Astrocyte (in vitro differentiated cells and primary cell): ENCODE results near the gene OR11H7. TPM values are rescaled to one million over a fixed set of nuclear protein-coding genes. Genes with fewer than 3 reads are reported as not detected.

Experiments used
- DNase-seq: peaks from one replicate; pipeline ENCODE4 v3.0.0-alpha.2; 2010; ENCODE audit warnings: low read depth
- FAIRE-seq: peaks from 2 replicates; lab custom pipeline; 2011; peaks lifted over from hg19 to GRCh38; lab: Jason Lieb, UNC
- H2AFZ ChIP-seq: 2 replicates; pipeline ENCODE4 v1.6.0; 2012; ENCODE audit warnings: low read depth, low read length, inconsistent platforms
- H3K27ac ChIP-seq: 2 replicates; pipeline ENCODE4 v1.5.1; 2011; ENCODE audit warnings: low read depth, low read length, inconsistent platforms
- H3K27me3 ChIP-seq: 2 replicates; pipeline ENCODE4 v1.6.0; 2011; ENCODE audit warnings: low read length, inconsistent platforms; ENCODE audit not compliant: insufficient read depth
- H3K36me3 ChIP-seq: 2 replicates; pipeline ENCODE4 v1.5.1; 2011; ENCODE audit warnings: low read length, inconsistent platforms; ENCODE audit not compliant: insufficient read depth
- H3K4me1 ChIP-seq: 2 replicates; pipeline ENCODE4 v1.5.1; 2011; ENCODE audit warnings: low read length, inconsistent platforms; ENCODE audit not compliant: insufficient read depth
- H3K4me2 ChIP-seq: 2 replicates; pipeline ENCODE4 v1.6.0; 2012; ENCODE audit warnings: low read length, inconsistent platforms
- H3K4me3 ChIP-seq: 2 replicates; pipeline ENCODE4 v1.5.1; 2011; ENCODE audit warnings: low read depth, mild to moderate bottlenecking, low read length, inconsistent platforms; ENCODE audit not compliant: insufficient read depth
- H3K79me2 ChIP-seq: 2 replicates; pipeline ENCODE4 v1.6.0; 2012; ENCODE audit warnings: mild to moderate bottlenecking, low read length, inconsistent platforms; ENCODE audit not compliant: insufficient read depth
- H3K9ac ChIP-seq: 2 replicates; pipeline ENCODE4 v1.6.0; 2012; ENCODE audit warnings: mild to moderate bottlenecking, low read length, inconsistent platforms
- H3K9me3 ChIP-seq: 2 replicates; pipeline ENCODE4 v1.5.1; 2012; ENCODE audit warnings: low read depth, mild to moderate bottlenecking, low read length, inconsistent platforms; ENCODE audit not compliant: insufficient read depth
- H4K20me1 ChIP-seq: 2 replicates; pipeline ENCODE4 v1.6.0; 2012; ENCODE audit warnings: low read length, inconsistent platforms; ENCODE audit not compliant: insufficient read depth
- H3K27ac Mint-ChIP-seq: one replicate; pipeline ENCODE4 v1.8.0; 2021; ENCODE audit warnings: mild to moderate bottlenecking, mixed read lengths; ENCODE audit not compliant: unreplicated experiment
- H3K27me3 Mint-ChIP-seq: one replicate; pipeline ENCODE4 v1.8.0; 2021; ENCODE audit warnings: low read depth, mixed read lengths; ENCODE audit not compliant: unreplicated experiment
- H3K36me3 Mint-ChIP-seq: one replicate; pipeline ENCODE4 v1.8.0; 2021; ENCODE audit warnings: low read depth, mixed read lengths; ENCODE audit not compliant: unreplicated experiment
- H3K4me1 Mint-ChIP-seq: one replicate; pipeline ENCODE4 v1.8.0; 2021; ENCODE audit warnings: low read depth, mixed read lengths; ENCODE audit not compliant: unreplicated experiment
- H3K4me3 Mint-ChIP-seq: one replicate; pipeline ENCODE4 v1.8.0; 2021; ENCODE audit warnings: mild to moderate bottlenecking, moderate library complexity, mixed read lengths; ENCODE audit not compliant: unreplicated experiment
- H3K9me3 Mint-ChIP-seq: one replicate; pipeline ENCODE4 v1.8.0; 2021; ENCODE audit warnings: mild to moderate bottlenecking, mixed read lengths; ENCODE audit not compliant: unreplicated experiment
- EZH2 ChIP-seq: IDR thresholded peaks from 2 replicates; pipeline ENCODE4 v1.6.1; 2012; ENCODE audit warnings: mild to moderate bottlenecking, low read length, inconsistent platforms; ENCODE audit not compliant: insufficient read depth
- total RNA-seq: library from RNA; stranded (reverse); gene quantifications from 2 replicates; pipeline ENCODE4 v1.2.1, GENCODE V29; 2021
- TF ChIP-seq, protein P1 (sequence below): IDR thresholded peaks from 2 replicates; pipeline ENCODE4 v1.5.1; 2011; ENCODE audit warnings: low read depth, mild to moderate bottlenecking, inconsistent platforms, low read length, moderate library complexity; ENCODE audit not compliant: insufficient read depth

OR11H7 gene
- total RNA-seq, 1 donor from 2014 or later, result not detected

DNA sequence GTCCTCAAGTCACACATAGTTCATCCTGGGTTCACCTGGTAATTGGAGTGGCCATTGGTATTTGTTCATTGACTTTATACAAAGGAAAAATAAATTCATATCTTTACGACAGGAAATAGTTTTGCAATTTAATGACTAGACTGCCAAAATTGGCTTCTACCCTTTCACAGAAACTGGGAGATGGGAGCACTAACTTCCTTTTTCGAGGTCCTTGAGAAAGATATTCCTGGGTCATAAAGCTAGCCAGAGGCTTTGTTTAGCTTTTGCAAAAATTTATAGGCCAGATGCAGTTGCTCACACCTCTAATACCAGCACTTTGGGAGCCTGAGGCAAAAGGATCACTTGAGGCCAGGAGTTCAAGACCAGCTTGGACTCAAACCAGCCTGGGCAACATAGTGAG is 48.3 kb upstream of the OR11H7 start:
- TF ChIP-seq, protein P1, sequence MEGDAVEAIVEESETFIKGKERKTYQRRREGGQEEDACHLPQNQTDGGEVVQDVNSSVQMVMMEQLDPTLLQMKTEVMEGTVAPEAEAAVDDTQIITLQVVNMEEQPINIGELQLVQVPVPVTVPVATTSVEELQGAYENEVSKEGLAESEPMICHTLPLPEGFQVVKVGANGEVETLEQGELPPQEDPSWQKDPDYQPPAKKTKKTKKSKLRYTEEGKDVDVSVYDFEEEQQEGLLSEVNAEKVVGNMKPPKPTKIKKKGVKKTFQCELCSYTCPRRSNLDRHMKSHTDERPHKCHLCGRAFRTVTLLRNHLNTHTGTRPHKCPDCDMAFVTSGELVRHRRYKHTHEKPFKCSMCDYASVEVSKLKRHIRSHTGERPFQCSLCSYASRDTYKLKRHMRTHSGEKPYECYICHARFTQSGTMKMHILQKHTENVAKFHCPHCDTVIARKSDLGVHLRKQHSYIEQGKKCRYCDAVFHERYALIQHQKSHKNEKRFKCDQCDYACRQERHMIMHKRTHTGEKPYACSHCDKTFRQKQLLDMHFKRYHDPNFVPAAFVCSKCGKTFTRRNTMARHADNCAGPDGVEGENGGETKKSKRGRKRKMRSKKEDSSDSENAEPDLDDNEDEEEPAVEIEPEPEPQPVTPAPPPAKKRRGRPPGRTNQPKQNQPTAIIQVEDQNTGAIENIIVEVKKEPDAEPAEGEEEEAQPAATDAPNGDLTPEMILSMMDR, result no peak
- no peak for TF ChIP-seq EZH2
- no peak overlapping the region for H3K9ac ChIP-seq
- FAIRE-seq (no peak), DNase-seq (no peak)
- Mint-ChIP-seq H3K9me3 (peaks cover 7% of the 10 kb centered on the region), H3K36me3 (no peaks in the 10 kb centered on the region), H3K27me3 (no peaks in the 10 kb centered on the region), H3K4me1 (no peaks in the 10 kb centered on the region), H3K27ac (no peak overlapping the region), H3K4me3 (no peak overlapping the region)
- no peak overlapping the region for H3K27ac ChIP-seq
- H3K79me2 ChIP-seq, result no peaks in the 10 kb centered on the region
- no peaks in the 10 kb centered on the region for H3K4me1 ChIP-seq
- no peaks in the 10 kb centered on the region for H3K27me3 ChIP-seq
- H3K9me3 ChIP-seq, result peaks cover under 1% of the 10 kb centered on the region
- H3K36me3 ChIP-seq, result no peaks in the 10 kb centered on the region
- H2AFZ ChIP-seq, result no peak overlapping the region
- H3K4me2 ChIP-seq, result no peak overlapping the region
- H3K4me3 ChIP-seq, result no peak overlapping the region
- no peaks in the 10 kb centered on the region for H4K20me1 ChIP-seq

DNA sequence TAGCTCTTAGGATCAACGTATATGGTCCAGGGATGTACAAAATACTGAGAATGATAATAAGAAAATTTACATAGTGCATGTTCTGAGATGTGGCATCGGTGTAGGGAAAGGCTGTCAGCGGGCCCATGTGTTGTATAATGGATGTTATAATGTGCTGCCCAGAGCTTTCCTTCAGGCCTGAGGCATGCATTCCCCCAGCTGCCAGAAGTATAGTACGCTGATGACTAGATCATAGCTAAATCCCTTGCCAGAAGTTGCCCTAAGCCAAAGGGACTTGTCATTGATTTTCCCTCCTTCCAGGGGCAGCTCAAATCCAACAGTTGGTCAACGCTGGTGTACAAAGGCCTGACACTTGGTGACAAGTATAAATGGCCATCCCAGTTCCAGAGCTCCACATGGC is 44.6 kb upstream of the OR11H7 start:
- H3K4me1 ChIP-seq, result no peaks in the 10 kb centered on the region
- no peaks in the 10 kb centered on the region for H3K4me1 Mint-ChIP-seq
- H3K36me3 Mint-ChIP-seq, result no peaks in the 10 kb centered on the region
- H3K4me3 ChIP-seq, result no peak overlapping the region
- H4K20me1 ChIP-seq, result no peaks in the 10 kb centered on the region
- H3K27ac Mint-ChIP-seq, result no peak overlapping the region
- H3K4me2 ChIP-seq, result no peak overlapping the region
- no peak overlapping the region for H3K27ac ChIP-seq
- no peaks in the 10 kb centered on the region for H3K27me3 ChIP-seq
- peaks cover 2% of the 10 kb centered on the region for H3K9me3 ChIP-seq
- TF ChIP-seq, protein P1, result no peak
- no peak for TF ChIP-seq EZH2
- H3K9me3 Mint-ChIP-seq, result peaks cover under 1% of the 10 kb centered on the region
- no peak overlapping the region for H3K4me3 Mint-ChIP-seq
- FAIRE-seq (no peak), DNase-seq (no peak)
- H3K79me2 ChIP-seq, result no peaks in the 10 kb centered on the region
- H3K36me3 ChIP-seq, result no peaks in the 10 kb centered on the region
- H2AFZ ChIP-seq, result no peak overlapping the region
- no peaks in the 10 kb centered on the region for H3K27me3 Mint-ChIP-seq
- no peak overlapping the region for H3K9ac ChIP-seq

DNA sequence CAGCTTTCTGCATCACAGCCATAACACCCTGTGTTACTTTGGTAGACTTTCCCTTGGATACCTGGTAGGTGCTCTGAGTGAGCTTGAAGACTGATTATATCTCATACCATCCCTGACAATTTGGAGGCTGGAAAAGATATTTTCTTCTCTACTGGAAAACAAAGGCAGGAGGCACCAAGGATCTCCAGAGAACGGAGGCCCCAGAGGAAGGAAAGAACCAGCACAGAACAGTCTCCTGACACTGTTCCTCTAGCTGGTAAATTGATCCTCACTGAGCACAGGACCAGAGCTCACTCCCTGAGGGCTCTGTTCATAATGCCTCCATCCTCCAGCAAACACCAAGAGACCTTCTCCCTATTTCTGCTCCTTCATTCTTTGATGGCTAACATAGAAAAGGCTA is 38.2 kb upstream of the OR11H7 start, which contains the start of gene OR11G2:
Gene OR11G2 (plus strand): TSS at position 301 of the 400 bp plus-strand sequence. CDS start 6,542 bp downstream, outside the sequence.
- no peak for TF ChIP-seq EZH2
- TF ChIP-seq, protein P1, result no peak
- Mint-ChIP-seq H3K4me3 (no peak within 1 kb of the TSS), H3K9me3 (peaks cover 9% of the 10 kb centered on the region), H3K27me3 (no peaks in the 10 kb centered on the region), H3K4me1 (no peaks in the 10 kb centered on the region), H3K36me3 (no peaks in the 10 kb centered on the region), H3K27ac (no peak within 1 kb of the TSS)
- Histone ChIP-seq H3K9me3 (peaks cover under 1% of the 10 kb centered on the region), H3K9ac (no peak within 1 kb of the TSS), H3K4me3 (no peak within 1 kb of the TSS), H3K4me2 (no peak within 1 kb of the TSS), H3K27me3 (no peaks in the 10 kb centered on the region), H2AFZ (no peak within 1 kb of the TSS), H3K4me1 (no peaks in the 10 kb centered on the region), H4K20me1 (no peaks in the 10 kb centered on the region), H3K79me2 (no peaks in the 10 kb centered on the region), H3K36me3 (no peaks in the 10 kb centered on the region), H3K27ac (no peak within 1 kb of the TSS)
- no peak for DNase-seq
- FAIRE-seq, result no peak
